22Rv1 (cell line): ENCODE results near the gene AHRR.

ENCODE experiments used
- ZFX ChIP-seq: fragments of 450-650 bp; IDR thresholded peaks from 2 replicates; pipeline ENCODE4 v1.6.1; 2017; ENCODE audit warnings: antibody characterized with exemption, borderline replicate concordance
- TF ChIP-seq, protein P1 (sequence below): fragments of 450-650 bp; IDR thresholded peaks from 2 replicates; pipeline ENCODE4 v1.5.1; 2017; ENCODE audit warnings: mild to moderate bottlenecking

GRCh38 chr5:443239-444151 is 122.0 kb downstream of the AHRR start:
- TF ChIP-seq, protein P1, sequence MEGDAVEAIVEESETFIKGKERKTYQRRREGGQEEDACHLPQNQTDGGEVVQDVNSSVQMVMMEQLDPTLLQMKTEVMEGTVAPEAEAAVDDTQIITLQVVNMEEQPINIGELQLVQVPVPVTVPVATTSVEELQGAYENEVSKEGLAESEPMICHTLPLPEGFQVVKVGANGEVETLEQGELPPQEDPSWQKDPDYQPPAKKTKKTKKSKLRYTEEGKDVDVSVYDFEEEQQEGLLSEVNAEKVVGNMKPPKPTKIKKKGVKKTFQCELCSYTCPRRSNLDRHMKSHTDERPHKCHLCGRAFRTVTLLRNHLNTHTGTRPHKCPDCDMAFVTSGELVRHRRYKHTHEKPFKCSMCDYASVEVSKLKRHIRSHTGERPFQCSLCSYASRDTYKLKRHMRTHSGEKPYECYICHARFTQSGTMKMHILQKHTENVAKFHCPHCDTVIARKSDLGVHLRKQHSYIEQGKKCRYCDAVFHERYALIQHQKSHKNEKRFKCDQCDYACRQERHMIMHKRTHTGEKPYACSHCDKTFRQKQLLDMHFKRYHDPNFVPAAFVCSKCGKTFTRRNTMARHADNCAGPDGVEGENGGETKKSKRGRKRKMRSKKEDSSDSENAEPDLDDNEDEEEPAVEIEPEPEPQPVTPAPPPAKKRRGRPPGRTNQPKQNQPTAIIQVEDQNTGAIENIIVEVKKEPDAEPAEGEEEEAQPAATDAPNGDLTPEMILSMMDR: no peak
- TF ChIP-seq ZFX: no peak
